Endothelial cell of umbilical vein (primary cell): ENCODE data around the gene ASGR1. TPM values are rescaled to one million over a fixed set of nuclear protein-coding genes. Genes with fewer than 3 reads are reported as not detected.

Source experiments
- BruUV-seq: library from RNA; stranded (reverse); fragments of 400-500 nt; replicated peaks from 2 replicates; lab custom pipeline; 2021; lab: Mats Ljungman, UMichigan
- CTCF ChIA-PET: fragments of 300-600, 350-600 bp; sonication (Branson Sonifier 250); formaldehyde crosslinking; loops from one replicate; lab custom pipeline; 2021; ENCODE audit warnings: antibody characterized with exemption, inconsistent platforms; lab: Charles Lee
- POLR2A ChIA-PET: fragments of 300-600, 350-600 bp; sonication (Branson Sonifier 250); formaldehyde crosslinking; loops from one replicate; lab custom pipeline; 2021; ENCODE audit warnings: antibody characterized with exemption, inconsistent platforms; lab: Charles Lee
- DNase-seq: peaks from one replicate; pipeline ENCODE4 v3.0.0-alpha.2; 2011; ENCODE audit warnings: low read depth, low spot score
- FAIRE-seq: peaks from 2 replicates; lab custom pipeline; 2011; peaks lifted over from hg19 to GRCh38; lab: Jason Lieb, UNC
- H2AFZ ChIP-seq: 2 replicates; pipeline ENCODE4 v1.6.0; 2012; ENCODE audit warnings: low read depth, low read length, control low read depth, inconsistent platforms
- H3K27ac ChIP-seq: 2 replicates; pipeline ENCODE4 v1.5.1; 2011; ENCODE audit warnings: low read depth, mild to moderate bottlenecking, control low read depth, low read length, moderate library complexity; ENCODE audit not compliant: insufficient read depth
- H3K27me3 ChIP-seq, 2 experiments: 2 replicates each; pipeline versions ENCODE4 v1.6.0 to v1.6.1; 2011; ENCODE audit warnings: low read length in 2 of 2, mixed read lengths in 1 of 2; ENCODE audit not compliant: control insufficient read depth in 2 of 2, insufficient read depth in 2 of 2
- H3K36me3 ChIP-seq, 2 experiments: 2 replicates in 1 of 2; 3 replicates in 1 of 2; pipeline ENCODE4 v1.5.1; 2011; ENCODE audit warnings: low read length in 2 of 2, mild to moderate bottlenecking in 1 of 2, moderate library complexity in 1 of 2; ENCODE audit not compliant: control insufficient read depth in 2 of 2, insufficient read depth in 2 of 2; ENCODE audit errors: extremely low read depth in 1 of 2
- H3K4me1 ChIP-seq: 3 replicates; pipeline ENCODE4 v1.5.1; 2011; ENCODE audit warnings: mild to moderate bottlenecking, low read length; ENCODE audit not compliant: control insufficient read depth, insufficient read depth; ENCODE audit errors: extremely low read depth
- H3K4me2 ChIP-seq: 2 replicates; pipeline ENCODE4 v1.6.1; 2011; ENCODE audit warnings: low read length, control low read depth, mixed read lengths; ENCODE audit not compliant: insufficient read depth
- H3K4me3 ChIP-seq, 3 experiments: fragments of 200-600 bp in 1 of 3; sonication (generic), shearing (Covaris generic) in 1 of 3; replicated peaks in 1 of 3; 2 replicates each; pipeline ENCODE4 v1.5.1; 2011 to 2016; ENCODE audit warnings: control low read depth in 3 of 3, low read length in 3 of 3, mild to moderate bottlenecking in 2 of 3, inconsistent platforms in 1 of 3, low read depth in 1 of 3, moderate library complexity in 1 of 3; ENCODE audit not compliant: insufficient read depth in 1 of 3
- H3K79me2 ChIP-seq: 2 replicates; pipeline ENCODE4 v1.6.0; 2012; ENCODE audit warnings: low read length, inconsistent platforms; ENCODE audit not compliant: control insufficient read depth, insufficient read depth
- H3K9ac ChIP-seq: replicated peaks from 2 replicates; pipeline ENCODE3; 2011; ENCODE audit warnings: low read length, control low read depth; ENCODE audit not compliant: insufficient read depth; ENCODE audit errors: extremely low read depth
- H3K9me1 ChIP-seq: replicated peaks from 3 replicates; pipeline ENCODE4 v1.6.0; 2011; ENCODE audit warnings: mild to moderate bottlenecking, low read length; ENCODE audit not compliant: control insufficient read depth, insufficient read depth; ENCODE audit errors: extremely low read depth
- H3K9me3 ChIP-seq: replicated peaks from 2 replicates; pipeline ENCODE4 v1.5.1; 2012; ENCODE audit warnings: low read length, inconsistent platforms; ENCODE audit not compliant: control insufficient read depth, insufficient read depth
- H4K20me1 ChIP-seq: replicated peaks from 2 replicates; pipeline ENCODE3; 2011; ENCODE audit warnings: mild to moderate bottlenecking, low read length; ENCODE audit not compliant: control insufficient read depth, insufficient read depth; ENCODE audit errors: extremely low read depth
- CTCF ChIP-seq, 2 donors: IDR thresholded peaks; 1 replicate in 1 of 2; 2 replicates in 1 of 2; pipeline ENCODE4 v1.5.1; 2011; ENCODE audit warnings: low read length in 2 of 2, mild to moderate bottlenecking in 2 of 2, moderate library complexity in 2 of 2, control low read depth in 1 of 2, inconsistent platforms in 1 of 2, low read depth in 1 of 2; ENCODE audit not compliant: insufficient read depth in 1 of 2; ENCODE audit errors: extremely low read depth in 1 of 2
- EZH2 ChIP-seq: IDR thresholded peaks from 2 replicates; pipeline ENCODE4 v1.6.1; 2012; ENCODE audit warnings: borderline replicate concordance, low read depth, mild to moderate bottlenecking, moderate library complexity, low read length, inconsistent platforms; ENCODE audit not compliant: severe bottlenecking
- FOS ChIP-seq: IDR thresholded peaks from 2 replicates; pipeline ENCODE4 v1.6.1; 2011; ENCODE audit warnings: mild to moderate bottlenecking, low read length, moderate library complexity, borderline replicate concordance; ENCODE audit not compliant: insufficient read depth
- GATA2 ChIP-seq: IDR thresholded peaks from 2 replicates; pipeline ENCODE4 v1.7.0; 2011; ENCODE audit warnings: low read depth, mild to moderate bottlenecking, moderate library complexity, mixed read lengths, low read length; ENCODE audit not compliant: insufficient read length, insufficient read depth
- JUN ChIP-seq: IDR thresholded peaks from 2 replicates; pipeline ENCODE4 v1.6.1; 2011; ENCODE audit warnings: borderline replicate concordance, low read depth; ENCODE audit not compliant: insufficient read length, insufficient read depth
- MAX ChIP-seq: IDR thresholded peaks from 2 replicates; pipeline ENCODE4 v1.6.1; 2011; ENCODE audit not compliant: insufficient read depth, insufficient read length
- MYC ChIP-seq: IDR thresholded peaks from one replicate; pipeline ENCODE4 v1.6.1; 2011; ENCODE audit warnings: mild to moderate bottlenecking, low read depth, low read length
- POLR2A ChIP-seq: IDR thresholded peaks from 2 replicates; pipeline ENCODE4 v1.6.1; 2012; ENCODE audit warnings: low read depth, mild to moderate bottlenecking, control low read depth, low read length
- POLR2AphosphoS5 ChIP-seq: IDR thresholded peaks from 2 replicates; pipeline ENCODE4 v1.6.1; 2012; ENCODE audit warnings: low read depth, mild to moderate bottlenecking, control low read depth, low read length, moderate library complexity; ENCODE audit not compliant: insufficient read depth
- dilution Hi-C: fragments of 300-500 bp; cut with MboI; formaldehyde crosslinking; loops from one replicate; pipeline ENCODE4 v1.15.0; 2019; ENCODE audit warnings: low sequenced_read_pairs; ENCODE audit not compliant: extremely low pct_ligation_motif_present
- intact Hi-C: fragments of 100-400 bp; cut with micrococcal nuclease; formaldehyde crosslinking; loops from one replicate; pipeline ENCODE4 v1.10.0; 2022
- polyA plus RNA-seq, 4 experiments: library from polyadenylated mRNA; depleted of rRNA in 3 of 4; stranded (reverse) in 3 of 4; unstranded in 1 of 4; fragments of >200 nt; gene quantifications; 2 replicates each; pipeline versions ENCODE4 v1.2.1 to v1.2.3, GENCODE V29; 2011 to 2012; ENCODE audit warnings: missing spikeins in 1 of 4
- total RNA-seq: library from RNA; stranded (reverse); gene quantifications from 2 replicates; pipeline ENCODE4 v1.2.3, GENCODE V29; 2021

ASGR1 gene
- total and polyA plus RNA-seq, 2 donors (not counting 3 experiments of a cell fraction or from before 2014, with no cell fraction given), result 10.2 to 12.5 TPM

- Histone ChIP-seq H3K9me3 (no peaks in the 10 kb centered on the region), H3K79me2 (no peaks in the 10 kb centered on the region), H3K4me1 (peaks cover 17% of the 10 kb centered on the region), H3K9me1 (no peaks in the 10 kb centered on the region), H2AFZ (no peak overlapping the region), H3K4me3 (peak overlapping the region in 1 of 3 experiments; percentile 9), H3K27ac (no peak overlapping the region), H4K20me1 (no peaks in the 10 kb centered on the region), H3K27me3 (no peaks in the 10 kb centered on the region), H3K36me3 (no peaks in the 10 kb centered on the region), H3K9ac (no peak overlapping the region), H3K4me2 (no peak overlapping the region)
- BruUV-seq, result no TSS peak
- dilution Hi-C loops, result no loop called here
- FAIRE-seq (no peak), DNase-seq (no peak)
- CTCF ChIA-PET, result interaction anchor here (0.6 to 4.3 kb wide), 30 partner anchors 8 to 510 kb away, joined by 3 to 91 read pairs (median 6); partner anchors contain the start of genes ACADVL, DLG4, SLC16A11 and SLC16A13
- TF ChIP-seq MAX (no peak), CTCF (IDR thresholded peaks at IDR 0.05; ENCODE audit: extremely low read depth in 1 of 2, insufficient read depth in 1 of 2, low read depth in 1 of 2, low read length in 2 of 2) (no peak), POLR2AphosphoS5 (no peak), EZH2 (no peak), FOS (no peak), GATA2 (no peak), JUN (no peak), MYC (no peak), POLR2A (no peak)
- POLR2A ChIA-PET, result interaction anchor here (0.5 to 0.7 kb wide), 3 partner anchors 152 to 466 kb away, joined by 3 to 4 read pairs (median 3); partner anchors contain the start of gene NEURL4
- intact Hi-C loops, result loop anchor here (1.0 to 2.0 kb wide), 5 partner anchors 41 to 264 kb away; partner anchors contain the start of genes ACADVL and DLG4
Measured at GRCh38 chr17:7176841-7177190, 2.4 kb downstream of the ASGR1 start.
